HepG2 (cell line): Measurements from ENCODE around the gene GH2. TPM values are rescaled to one million over a fixed set of nuclear protein-coding genes. Genes with fewer than 3 reads are reported as not detected.
A peak's percentile ranks its signal among the peaks of the same experiment; 100 is the strongest.

Experiments used
- ATAC-seq: fragments of 200-7000 bp; cut with Tn5 transposase; 3 replicates; pipeline ENCODE4 v1.9.1; 2020; ENCODE audit warnings: mild to moderate bottlenecking, moderate library complexity
- BruUV-seq: library from RNA; stranded (reverse); fragments of 400-500 nt; replicated peaks from 2 replicates; lab custom pipeline; 2021; lab: Mats Ljungman, UMichigan
- CTCF ChIA-PET: fragments of 300-600 bp; formaldehyde crosslinking; extraction: SDS; loops from one replicate; lab custom pipeline; 2021; ENCODE audit warnings: low total read pairs, inconsistent platforms, low intra/inter-chr PET ratio; lab: Yijun Ruan, JAX
- POLR2A ChIA-PET: fragments of 350-600 bp; sonication (Branson Sonifier 250); formaldehyde crosslinking; loops from one replicate; lab custom pipeline; 2020; ENCODE audit warnings: antibody characterized with exemption, inconsistent platforms; lab: Yijun Ruan, JAX
- DNase-seq: peaks from one replicate; pipeline ENCODE4 v3.0.0-alpha.2; 2015; ENCODE audit warnings: low spot score
- FAIRE-seq: peaks from 3 replicates; lab custom pipeline; 2011; peaks lifted over from hg19 to GRCh38; lab: Jason Lieb, UNC
- H2AFZ ChIP-seq: one replicate; pipeline ENCODE4 v1.6.1; 2011; ENCODE audit warnings: low read length, inconsistent platforms
- H3K27ac ChIP-seq: fragments of 300-600 bp; 3 replicates; pipeline ENCODE4 v1.8.0; 2011; ENCODE audit warnings: mixed run types, mild to moderate bottlenecking, mixed read lengths, low read length, inconsistent platforms; ENCODE audit not compliant: insufficient read depth; ENCODE audit errors: extremely low read length
- H3K27me3 ChIP-seq, 2 experiments: fragments of 200-600 bp in 1 of 2; 2 replicates in 1 of 2; 3 replicates in 1 of 2; pipeline versions ENCODE4 v1.6.0 to v1.8.0; 2011; ENCODE audit warnings: low read length in 2 of 2, mild to moderate bottlenecking in 2 of 2, moderate library complexity in 2 of 2, inconsistent platforms in 1 of 2; ENCODE audit not compliant: insufficient read depth in 2 of 2, control insufficient read depth in 1 of 2
- H3K36me3 ChIP-seq, 2 experiments: fragments of 200-600 bp in 1 of 2; replicated peaks in 1 of 2; 2 replicates in 1 of 2; 3 replicates in 1 of 2; pipeline versions ENCODE4 v1.5.1 to v1.8.0; 2011; ENCODE audit warnings: low read length in 2 of 2, inconsistent platforms in 1 of 2; ENCODE audit not compliant: insufficient read depth in 2 of 2, control insufficient read depth in 1 of 2
- H3K4me1 ChIP-seq: 2 replicates; pipeline ENCODE4 v1.5.1; 2012; ENCODE audit warnings: low read length, inconsistent platforms; ENCODE audit not compliant: insufficient read depth
- H3K4me2 ChIP-seq: 2 replicates; pipeline ENCODE4 v1.6.0; 2011; ENCODE audit warnings: low read depth, low read length, inconsistent platforms
- H3K4me3 ChIP-seq, 3 experiments: fragments of 200-600 bp in 1 of 3; sonication (generic), shearing (Covaris generic) in 1 of 3; replicated peaks in 1 of 3; 2 replicates each; pipeline ENCODE4 v1.5.1; 2011 to 2016; ENCODE audit warnings: low read length in 3 of 3, inconsistent platforms in 2 of 3, low read depth in 2 of 3, mild to moderate bottlenecking in 2 of 3, control low read depth in 1 of 3, mixed read lengths in 1 of 3; ENCODE audit not compliant: insufficient read depth in 1 of 3
- H3K79me2 ChIP-seq: one replicate; pipeline ENCODE4 v1.6.1; 2011; ENCODE audit warnings: low read length, inconsistent platforms; ENCODE audit not compliant: insufficient read depth
- H3K9ac ChIP-seq: 2 replicates; pipeline ENCODE4 v1.6.0; 2011; ENCODE audit warnings: mild to moderate bottlenecking, low read depth, low read length, inconsistent platforms; ENCODE audit not compliant: insufficient read depth
- H3K9me3 ChIP-seq: 2 replicates; pipeline ENCODE4 v1.5.1; 2012; ENCODE audit warnings: mild to moderate bottlenecking, low read length
- H4K20me1 ChIP-seq: 2 replicates; pipeline ENCODE4 v1.6.0; 2011; ENCODE audit warnings: inconsistent platforms, mild to moderate bottlenecking, low read length, moderate library complexity; ENCODE audit not compliant: insufficient read depth
- AGO2 ChIP-seq: fragments of 200-400 bp; formaldehyde crosslinking; optimal IDR thresholded peaks from 2 replicates; pipeline ENCODE3; 2017; ENCODE audit warnings: mild to moderate bottlenecking, low read depth, low read length, moderate library complexity
- CAMTA2 ChIP-seq: sonication (generic); formaldehyde crosslinking; IDR thresholded peaks from 2 replicates; pipeline ENCODE4 v1.4.0; 2020; ENCODE audit warnings: mild to moderate bottlenecking, missing genetic modification reagents, borderline replicate concordance
- CBX5 ChIP-seq: sonication (generic); formaldehyde crosslinking; IDR thresholded peaks from 2 replicates; pipeline ENCODE4 v1.4.0; 2020; ENCODE audit warnings: missing genetic modification reagents, borderline replicate concordance
- CCDC6 ChIP-seq: sonication (generic); formaldehyde crosslinking; IDR thresholded peaks from 2 replicates; pipeline ENCODE4 v1.8.1; 2022; ENCODE audit warnings: mild to moderate bottlenecking, missing genetic modification reagents, moderate library complexity
- CREB1 ChIP-seq, 2 experiments: fragments of 450-650 bp in 1 of 2; IDR thresholded peaks; 2 replicates each; pipeline ENCODE4 v1.6.1; 2016 to 2017; ENCODE audit warnings: control low read depth in 1 of 2, mild to moderate bottlenecking in 1 of 2, missing compliant biosample characterization in 1 of 2, missing genetic modification characterization in 1 of 2
- CREB3 ChIP-seq: sonication (generic); formaldehyde crosslinking; IDR thresholded peaks from 2 replicates; pipeline ENCODE4 v1.5.0; 2020; ENCODE audit warnings: missing genetic modification reagents
- DNMT1 ChIP-seq: sonication (generic); formaldehyde crosslinking; IDR thresholded peaks from 2 replicates; pipeline ENCODE4 v1.5.1; 2020; ENCODE audit warnings: mild to moderate bottlenecking, missing genetic modification reagents
- EEA1 ChIP-seq: sonication (generic); formaldehyde crosslinking; IDR thresholded peaks from 2 replicates; pipeline ENCODE4 v1.5.1; 2020; ENCODE audit warnings: mild to moderate bottlenecking, missing genetic modification reagents, borderline replicate concordance
- EED ChIP-seq: sonication (generic); formaldehyde crosslinking; IDR thresholded peaks from 2 replicates; pipeline ENCODE4 v1.5.0; 2020; ENCODE audit warnings: mild to moderate bottlenecking, missing genetic modification reagents
- MXD1 ChIP-seq: sonication (generic); formaldehyde crosslinking; IDR thresholded peaks from 2 replicates; pipeline ENCODE4 v1.4.0; 2020; ENCODE audit warnings: mild to moderate bottlenecking, missing genetic modification reagents
- NCOA5 ChIP-seq: sonication (generic); formaldehyde crosslinking; IDR thresholded peaks from 2 replicates; pipeline ENCODE4 v1.4.0; 2020; ENCODE audit warnings: missing genetic modification reagents
- PAF1 ChIP-seq: IDR thresholded peaks from 2 replicates; pipeline ENCODE4 v1.6.1; 2016; ENCODE audit warnings: missing genetic modification reagents, missing compliant biosample characterization
- POLR2G ChIP-seq: fragments of 200-400 bp; formaldehyde crosslinking; IDR thresholded peaks from 2 replicates; pipeline ENCODE4 v1.6.1; 2018; ENCODE audit warnings: mild to moderate bottlenecking, low read depth, low read length, moderate library complexity
- RARG ChIP-seq: sonication (generic); formaldehyde crosslinking; IDR thresholded peaks from 2 replicates; pipeline ENCODE4 v1.4.0; 2020; ENCODE audit warnings: low read depth, mild to moderate bottlenecking, missing genetic modification reagents
- SP5 ChIP-seq: IDR thresholded peaks from 2 replicates; pipeline ENCODE4 v1.6.1; 2016; ENCODE audit warnings: low read depth, borderline replicate concordance
- TAF1 ChIP-seq: sonication (generic); formaldehyde crosslinking; IDR thresholded peaks from 2 replicates; pipeline ENCODE4 v1.4.0; 2020; ENCODE audit warnings: missing genetic modification reagents
- TCF7L2 ChIP-seq: IDR thresholded peaks from 2 replicates; pipeline ENCODE4 v1.6.1; 2011; ENCODE audit warnings: mild to moderate bottlenecking, low read depth, low read length, moderate library complexity
- ZFY ChIP-seq: sonication (generic); formaldehyde crosslinking; IDR thresholded peaks from 2 replicates; pipeline ENCODE4 v1.4.0; 2020; ENCODE audit warnings: missing genetic modification reagents
- ZMAT3 ChIP-seq: sonication (generic); formaldehyde crosslinking; conservative IDR thresholded peaks from 2 replicates; pipeline ENCODE4 v1.7.0; 2021; ENCODE audit warnings: missing genetic modification reagents
- ZNF121 ChIP-seq: sonication (generic); formaldehyde crosslinking; IDR thresholded peaks from 2 replicates; pipeline ENCODE4 v1.5.0; 2020; ENCODE audit warnings: mild to moderate bottlenecking, missing genetic modification reagents
- ZNF138 ChIP-seq: sonication (generic); formaldehyde crosslinking; IDR thresholded peaks from 2 replicates; pipeline ENCODE4 v1.5.0; 2020; ENCODE audit warnings: mild to moderate bottlenecking, low read depth, missing genetic modification reagents
- ZNF343 ChIP-seq: sonication (generic); formaldehyde crosslinking; IDR thresholded peaks from 2 replicates; pipeline ENCODE4 v1.4.0; 2020; ENCODE audit warnings: mild to moderate bottlenecking, missing genetic modification reagents
- ZNF383 ChIP-seq: sonication (generic); formaldehyde crosslinking; IDR thresholded peaks from 2 replicates; pipeline ENCODE4 v1.4.0; 2020; ENCODE audit warnings: missing genetic modification reagents, mild to moderate bottlenecking, borderline replicate concordance
- ZNF558 ChIP-seq: sonication (generic); formaldehyde crosslinking; IDR thresholded peaks from 2 replicates; pipeline ENCODE4 v1.9.0; 2022; ENCODE audit warnings: mild to moderate bottlenecking, missing genetic modification reagents, borderline replicate concordance
- ZNF605 ChIP-seq: sonication (generic); formaldehyde crosslinking; IDR thresholded peaks from 2 replicates; pipeline ENCODE4 v1.8.0; 2022; ENCODE audit warnings: mild to moderate bottlenecking, missing genetic modification reagents
- ZNF883 ChIP-seq: sonication (generic); formaldehyde crosslinking; IDR thresholded peaks from 2 replicates; pipeline ENCODE4 v1.5.1; 2020; ENCODE audit warnings: mild to moderate bottlenecking, missing genetic modification reagents; ENCODE audit errors: not compliant biosample characterization
- WGBS: methylation state at CpG from one replicate; pipeline ENCODE4 v1.1.6; 2017; ENCODE audit warnings: low lambda C conversion rate; 5-methylcytosine and 5-hydroxymethylcytosine counted together
- in situ Hi-C: cut with HindIII; loops from 2 replicates; pipeline ENCODE4 v1.10.0; 2017; ENCODE audit warnings: low pct_unique_long_range_greater_than_20kb; ENCODE audit not compliant: extremely low pct_ligation_motif_present
- intact Hi-C: fragments of 100-400 bp; cut with micrococcal nuclease; formaldehyde crosslinking; loops from one replicate; pipeline ENCODE4 v1.10.0; 2022; ENCODE audit not compliant: unreplicated experiment
- polyA plus RNA-seq, 8 experiments: library from polyadenylated mRNA; depleted of rRNA in 3 of 8; stranded (reverse) in 7 of 8; unstranded in 1 of 8; fragments of >200 nt; fragmentation: Illumina TruSeq in 4 of 8; extraction: Trizol in 4 of 8; gene quantifications; 2 replicates each; pipeline versions ENCODE4 v1.2.1 to v1.2.3, GENCODE V29; 2011 to 2016; ENCODE audit warnings: low read depth in 4 of 8, missing spikeins in 1 of 8, mixed read lengths in 1 of 8; ENCODE audit not compliant: insufficient read depth in 1 of 8
- total RNA-seq, 5 experiments: library from RNA; depleted of rRNA; stranded (reverse); fragments of >200 nt; fragmentation: Illumina TruSeq; extraction: Trizol; gene quantifications; 2 replicates each; pipeline ENCODE4 v1.2.3, GENCODE V29; 2016; ENCODE audit warnings: low read depth in 1 of 5

Gene GH2
- total and polyA plus RNA-seq, 2 of the 13 experiments (the other 11 are each of a cell fraction or from before 2014, with no cell fraction given), result not detected

- intact Hi-C loops, result no loop called here
- peaks cover 26% of the 10 kb centered on the region for H3K79me2 ChIP-seq
- H3K9ac ChIP-seq, result no peak overlapping the region
- TF ChIP-seq CREB1 (IDR thresholded peaks at IDR 0.05), result no peak
- TF ChIP-seq CREB1 (CRISPR knock-in tag; IDR thresholded peaks at IDR 0.05), result no peak
- TF ChIP-seq TAF1 (CRISPR knock-in tag), result no peak
- no peak for TF ChIP-seq CCDC6 (CRISPR knock-in tag)
- TF ChIP-seq CREB3 (CRISPR knock-in tag), result no peak
- TF ChIP-seq ZNF558, result no peak
- no peak for TF ChIP-seq SP5 (CRISPR knock-in tag)
- no peak for TF ChIP-seq EED (CRISPR knock-in tag)
- TF ChIP-seq EEA1 (CRISPR knock-in tag), result no peak
- no peak for TF ChIP-seq DNMT1 (CRISPR knock-in tag)
- TF ChIP-seq MXD1 (CRISPR knock-in tag), result peak; percentile 5; the same call in 1 of the 2 replicates
- TF ChIP-seq ZNF121 (CRISPR knock-in tag), result no peak
- 0 out of 2 replicates have a peak, but pooled peaks have one; percentile 33 for TF ChIP-seq ZNF605 (CRISPR knock-in tag)
- TF ChIP-seq ZMAT3 (CRISPR knock-in tag), result no peak
- TF ChIP-seq AGO2, result peak; percentile 75
- TF ChIP-seq RARG (CRISPR knock-in tag), result no peak
- no peak for TF ChIP-seq ZNF883 (CRISPR knock-in tag)
- TF ChIP-seq PAF1 (CRISPR knock-in tag), result peak; percentile 56; the same call in 1 of the 2 replicates
- TF ChIP-seq ZNF138 (CRISPR knock-in tag), result no peak
- peak; percentile 28; the same call in 1 of the 2 replicates for TF ChIP-seq ZFY
- no peak for TF ChIP-seq TCF7L2
- TF ChIP-seq CBX5 (CRISPR knock-in tag), result no peak
- 0 out of 2 replicates have a peak, but pooled peaks have one; percentile 1 for TF ChIP-seq POLR2G
- TF ChIP-seq ZNF383 (CRISPR knock-in tag), result no peak
- TF ChIP-seq ZNF343 (CRISPR knock-in tag), result no peak
- no peak for TF ChIP-seq CAMTA2 (CRISPR knock-in tag)
- TF ChIP-seq NCOA5 (CRISPR knock-in tag), result 0 out of 2 replicates have a peak, but pooled peaks have one; percentile 37
Observed at GRCh38 chr17:63833741-63834373, 47.9 kb downstream of the GH2 start.

More at GRCh38 chr17:63833741-63834373, 47.9 kb downstream of the GH2 start:
- BruUV-seq, result no TSS peak
- H2AFZ ChIP-seq, result no peak overlapping the region
- no peak overlapping the region for H3K27ac ChIP-seq
- H3K4me1 ChIP-seq, result peaks cover 15% of the 10 kb centered on the region
- ChIA-PET POLR2A (interaction anchor here (0.9 to 5.2 kb wide), 3 partner anchors 7 to 60 kb away, joined by 3 to 30 read pairs (median 5); partner anchors contain the start of genes CCDC47, DDX42 and SMARCD2), CTCF (no interaction called here)
- H3K36me3 ChIP-seq, result peaks cover 62 to 88% of the 10 kb centered on the region in 2 experiments
- FAIRE-seq (no peak), DNase-seq (no peak), ATAC-seq (no peak)
- no peaks in the 10 kb centered on the region for H3K9me3 ChIP-seq
- in situ Hi-C loops, result no loop called here
- H3K4me2 ChIP-seq, result no peak overlapping the region
- H3K4me3 ChIP-seq, result no peak overlapping the region
- H3K27me3 ChIP-seq, result no peaks in the 10 kb centered on the region
- WGBS, result 96% methylated on average over 14 of the region's 15 CpGs
- 0 out of 2 replicates have a peak, but pooled peaks cover 2% of the 10 kb centered on the region for H4K20me1 ChIP-seq
